CD14-positive monocyte (primary cell): ENCODE results near the gene MAP3K20. TPM values are rescaled to one million over a fixed set of nuclear protein-coding genes. Genes with fewer than 3 reads are reported as not detected.

Experiments
- DNase-seq, 3 donors: peaks; one replicate each; pipeline ENCODE4 v3.0.0-alpha.2; 2011 to 2022
- H2AFZ ChIP-seq: 2 replicates; pipeline ENCODE4 v1.6.0; 2012; ENCODE audit warnings: mild to moderate bottlenecking, low read depth, low read length, inconsistent platforms; ENCODE audit not compliant: insufficient read depth, poor library complexity, severe bottlenecking
- H3K27ac ChIP-seq, 2 donors: 1 replicate in 1 of 2; 2 replicates in 1 of 2; pipeline ENCODE4 v1.5.1; 2012 to 2013; ENCODE audit warnings: low read length in 2 of 2, control low read depth in 1 of 2, inconsistent platforms in 1 of 2, low read depth in 1 of 2, mild to moderate bottlenecking in 1 of 2
- H3K27me3 ChIP-seq, 2 donors: one replicate each; pipeline versions ENCODE4 v1.6.0 to v1.6.1; 2011 to 2013; ENCODE audit warnings: low read length in 2 of 2; ENCODE audit not compliant: control insufficient read depth in 2 of 2, insufficient read depth in 2 of 2
- H3K36me3 ChIP-seq, 2 donors: replicated peaks in 1 of 2; 1 replicate in 1 of 2; 2 replicates in 1 of 2; pipeline versions ENCODE4 v1.5.1 to v1.6.1; 2012 to 2013; ENCODE audit warnings: low read length in 2 of 2, control low read depth in 1 of 2, inconsistent platforms in 1 of 2, mild to moderate bottlenecking in 1 of 2; ENCODE audit not compliant: insufficient read depth in 2 of 2, control insufficient read depth in 1 of 2
- H3K4me1 ChIP-seq, 2 donors: 1 replicate in 1 of 2; 2 replicates in 1 of 2; pipeline versions ENCODE4 v1.5.1 to v1.6.1; 2012 to 2013; ENCODE audit warnings: low read length in 2 of 2, control low read depth in 1 of 2, inconsistent platforms in 1 of 2, mild to moderate bottlenecking in 1 of 2, moderate library complexity in 1 of 2; ENCODE audit not compliant: insufficient read depth in 2 of 2, control insufficient read depth in 1 of 2
- H3K4me2 ChIP-seq: replicated peaks from 2 replicates; pipeline ENCODE3; 2012; ENCODE audit warnings: low read length, moderate library complexity, mild to moderate bottlenecking; ENCODE audit not compliant: poor library complexity, severe bottlenecking; ENCODE audit errors: extremely low read depth
- H3K4me3 ChIP-seq, 3 experiments: fragments of 200-600 bp in 1 of 3; sonication (generic) in 1 of 3; replicated peaks in 1 of 3; 1 replicate in 2 of 3; 2 replicates in 1 of 3; pipeline ENCODE4 v1.5.1; 2011 to 2013; ENCODE audit warnings: low read length in 3 of 3, mild to moderate bottlenecking in 3 of 3, control low read depth in 2 of 3, low read depth in 2 of 3, inconsistent platforms in 1 of 3, moderate library complexity in 1 of 3
- H3K79me2 ChIP-seq: 2 replicates; pipeline ENCODE4 v1.6.0; 2012; ENCODE audit warnings: mild to moderate bottlenecking, control low read depth, inconsistent platforms, low read length, moderate library complexity; ENCODE audit not compliant: insufficient read depth
- H3K9ac ChIP-seq: 2 replicates; pipeline ENCODE4 v1.6.0; 2017; ENCODE audit warnings: low read length, mild to moderate bottlenecking; ENCODE audit not compliant: insufficient read depth, poor library complexity, severe bottlenecking
- H3K9me3 ChIP-seq, 2 donors: replicated peaks in 1 of 2; 1 replicate in 1 of 2; 2 replicates in 1 of 2; pipeline versions ENCODE4 v1.5.1 to v1.6.1; 2012 to 2013; ENCODE audit warnings: low read length in 2 of 2, control low read depth in 1 of 2; ENCODE audit not compliant: control insufficient read depth in 1 of 2, insufficient read depth in 1 of 2
- H4K20me1 ChIP-seq: 2 replicates; pipeline ENCODE4 v1.6.0; 2012; ENCODE audit warnings: mild to moderate bottlenecking, low read length, control low read depth, moderate library complexity; ENCODE audit not compliant: insufficient read depth
- H3K27ac Mint-ChIP-seq, 7 donors: one replicate each; pipeline ENCODE4 v1.8.0; 2020; ENCODE audit warnings: mild to moderate bottlenecking in 7 of 7, mixed read lengths in 7 of 7, moderate library complexity in 6 of 7, inconsistent platforms in 2 of 7
- H3K27me3 Mint-ChIP-seq, 3 donors: one replicate each; pipeline ENCODE4 v1.8.0; 2021 to 2022; ENCODE audit warnings: low read depth in 3 of 3, mild to moderate bottlenecking in 3 of 3, mixed read lengths in 3 of 3, moderate library complexity in 3 of 3, inconsistent platforms in 1 of 3
- H3K36me3 Mint-ChIP-seq, 2 donors: one replicate each; pipeline ENCODE4 v1.8.0; 2020; ENCODE audit warnings: mixed read lengths in 2 of 2, inconsistent platforms in 1 of 2, mild to moderate bottlenecking in 1 of 2
- H3K4me1 Mint-ChIP-seq: one replicate; pipeline ENCODE4 v1.8.0; 2020; ENCODE audit warnings: mild to moderate bottlenecking, mixed read lengths
- H3K4me3 Mint-ChIP-seq, 2 donors: one replicate each; pipeline ENCODE4 v1.8.0; 2020; ENCODE audit warnings: mild to moderate bottlenecking in 2 of 2, mixed read lengths in 2 of 2, moderate library complexity in 1 of 2
- H3K9me3 Mint-ChIP-seq, 7 donors: one replicate each; pipeline ENCODE4 v1.8.0; 2020 to 2022; ENCODE audit warnings: mixed read lengths in 7 of 7, mild to moderate bottlenecking in 6 of 7, moderate library complexity in 6 of 7, inconsistent platforms in 2 of 7
- WGBS: methylation state at CpG from one replicate; pipeline ENCODE4 v1.1.5; 2013; ENCODE audit warnings: missing lambda C conversion rate; ENCODE audit not compliant: insufficient coverage; 5-methylcytosine and 5-hydroxymethylcytosine counted together
- intact Hi-C, 2 donors: fragments of 100-400 bp; cut with micrococcal nuclease; formaldehyde crosslinking; loops; one replicate each; pipeline versions ENCODE4 v1.15.0 to v1.15.1; 2023
- polyA plus RNA-seq, 3 donors: library from polyadenylated mRNA; depleted of rRNA in 1 of 3; unstranded in 2 of 3; stranded (reverse) in 1 of 3; fragments of 300-500 nt in 2 of 3; fragments of >200 nt in 1 of 3; fragmentation: Illumina TruSeq in 2 of 3; gene quantifications; 1 replicate in 2 of 3; 2 replicates in 1 of 3; pipeline ENCODE4 v1.2.3, GENCODE V29; 2012 to 2021
- TF ChIP-seq, protein P1 (sequence below): fragments of 200-600 bp; IDR thresholded peaks from one replicate; pipeline ENCODE4 v1.8.0; 2022; ENCODE audit warnings: antibody characterized with exemption, mild to moderate bottlenecking

MAP3K20 gene
- polyA plus RNA-seq, 3 donors = 14.3 to 30.7 (median 21.6) TPM

DNA sequence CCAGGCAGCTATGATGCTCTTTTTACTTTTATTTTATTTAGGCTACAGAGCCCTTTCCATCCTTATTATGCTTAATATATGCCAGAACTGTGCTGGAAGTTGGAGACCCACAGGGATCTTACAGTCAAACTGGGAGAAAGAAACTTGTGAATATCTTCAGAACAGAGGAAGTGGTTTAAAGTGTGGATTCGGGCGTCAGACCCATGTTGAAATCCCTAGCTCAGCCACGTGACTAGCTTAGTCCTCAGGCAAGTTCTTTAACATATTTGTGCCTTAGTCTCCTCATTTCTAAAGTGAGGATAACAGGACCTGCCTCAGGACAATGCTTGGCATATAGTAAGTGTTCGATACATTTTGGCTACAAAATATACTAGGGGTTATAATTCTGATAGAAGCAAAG lies 59.1 kb downstream of the MAP3K20 start:
- Histone ChIP-seq H3K4me2 (no peak overlapping the region), H3K9ac (no peak overlapping the region), H3K9me3 (no peaks in the 10 kb centered on the region), H3K36me3 (no peaks in the 10 kb centered on the region), H3K79me2 (peaks cover 11% of the 10 kb centered on the region), H3K4me3 (no peak overlapping the region), H3K4me1 (peaks cover 21 to 43% of the 10 kb centered on the region in 2 donors), H4K20me1 (peaks cover 31% of the 10 kb centered on the region), H2AFZ (no peak overlapping the region), H3K27me3 (peaks cover 12 to 13% of the 10 kb centered on the region in 2 donors), H3K27ac (no peak overlapping the region)
- no CpG with 5 or more reads among the region's 4 CpGs for WGBS
- H3K27ac Mint-ChIP-seq = peak overlapping the region; percentile 21 to 81 (median 71)
- H3K4me1 Mint-ChIP-seq = peaks cover 49% of the 10 kb centered on the region
- peaks cover 9 to 15% (median 11%) of the 10 kb centered on the region in 3 donors for H3K27me3 Mint-ChIP-seq
- peaks cover 13 to 23% of the 10 kb centered on the region in 2 donors for H3K36me3 Mint-ChIP-seq
- peak; percentile 65 to 85 (median 82) for DNase-seq
- peak overlapping the region in 1 of 2 donors; percentile 65 for H3K4me3 Mint-ChIP-seq
- TF ChIP-seq, protein P1, sequence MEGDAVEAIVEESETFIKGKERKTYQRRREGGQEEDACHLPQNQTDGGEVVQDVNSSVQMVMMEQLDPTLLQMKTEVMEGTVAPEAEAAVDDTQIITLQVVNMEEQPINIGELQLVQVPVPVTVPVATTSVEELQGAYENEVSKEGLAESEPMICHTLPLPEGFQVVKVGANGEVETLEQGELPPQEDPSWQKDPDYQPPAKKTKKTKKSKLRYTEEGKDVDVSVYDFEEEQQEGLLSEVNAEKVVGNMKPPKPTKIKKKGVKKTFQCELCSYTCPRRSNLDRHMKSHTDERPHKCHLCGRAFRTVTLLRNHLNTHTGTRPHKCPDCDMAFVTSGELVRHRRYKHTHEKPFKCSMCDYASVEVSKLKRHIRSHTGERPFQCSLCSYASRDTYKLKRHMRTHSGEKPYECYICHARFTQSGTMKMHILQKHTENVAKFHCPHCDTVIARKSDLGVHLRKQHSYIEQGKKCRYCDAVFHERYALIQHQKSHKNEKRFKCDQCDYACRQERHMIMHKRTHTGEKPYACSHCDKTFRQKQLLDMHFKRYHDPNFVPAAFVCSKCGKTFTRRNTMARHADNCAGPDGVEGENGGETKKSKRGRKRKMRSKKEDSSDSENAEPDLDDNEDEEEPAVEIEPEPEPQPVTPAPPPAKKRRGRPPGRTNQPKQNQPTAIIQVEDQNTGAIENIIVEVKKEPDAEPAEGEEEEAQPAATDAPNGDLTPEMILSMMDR = no peak
- peaks cover 0 to 4% (median 2%) of the 10 kb centered on the region in 7 donors for H3K9me3 Mint-ChIP-seq
- intact Hi-C loops = no loop called here

DNA sequence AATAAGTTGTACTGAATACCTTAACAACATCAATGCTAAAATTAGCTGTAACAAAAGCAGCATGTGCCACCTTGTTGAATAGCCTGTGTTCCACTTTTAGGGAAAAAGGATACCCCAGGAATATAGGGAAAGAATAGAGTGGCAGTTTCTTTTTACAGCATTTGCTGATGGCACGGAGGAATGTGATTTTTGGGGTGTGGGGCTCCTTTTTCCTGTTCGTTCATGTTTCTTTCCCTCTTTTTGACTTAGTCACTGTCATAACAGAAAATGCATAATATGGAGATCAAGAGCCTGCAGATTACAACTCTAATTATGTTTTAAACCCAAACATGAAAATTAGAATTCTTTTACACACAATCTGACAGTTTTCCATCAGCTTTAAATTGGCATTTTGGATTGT lies 60.4 kb downstream of the MAP3K20 start:
- H3K27me3 Mint-ChIP-seq = peaks cover 4 to 15% (median 9%) of the 10 kb centered on the region in 3 donors
- peaks cover 21 to 39% of the 10 kb centered on the region in 2 donors for H3K4me1 ChIP-seq
- no peaks in the 10 kb centered on the region for H3K36me3 ChIP-seq
- H3K4me3 ChIP-seq = no peak overlapping the region
- TF ChIP-seq, protein P1 = no peak
- H3K9ac ChIP-seq = no peak overlapping the region
- H3K4me3 Mint-ChIP-seq = peak overlapping the region in 1 of 2 donors; percentile 30
- peak overlapping the region; percentile 19 for H3K4me2 ChIP-seq
- H3K9me3 ChIP-seq = peaks cover 0 to 2% of the 10 kb centered on the region in 2 donors
- peaks cover 43% of the 10 kb centered on the region for H3K4me1 Mint-ChIP-seq
- no peak for DNase-seq
- H3K9me3 Mint-ChIP-seq = peaks cover under 1 to 7% (median 3%) of the 10 kb centered on the region in 7 donors
- WGBS = no CpG with 5 or more reads among the region's 2 CpGs
- peaks cover 18 to 23% of the 10 kb centered on the region in 2 donors for H3K36me3 Mint-ChIP-seq
- H3K27ac Mint-ChIP-seq = peak overlapping the region in 3 of 7 donors; percentile 10 to 42 (median 19)
- H4K20me1 ChIP-seq = peaks cover 21% of the 10 kb centered on the region
- no peak overlapping the region for H2AFZ ChIP-seq
- no peak overlapping the region for H3K27ac ChIP-seq
- intact Hi-C loops = no loop called here
- H3K79me2 ChIP-seq = peaks cover 6% of the 10 kb centered on the region
- peaks cover 5 to 6% of the 10 kb centered on the region in 2 donors for H3K27me3 ChIP-seq
